PC-9 (cell line): ENCODE data around the gene CAB39L.

Source experiments
- CTCF ChIP-seq: fragments of 200-600 bp; sonication (generic); conservative IDR thresholded peaks from 2 replicates; pipeline ENCODE4 v1.6.1; 2017; ENCODE audit warnings: mixed run types, antibody characterized with exemption, mild to moderate bottlenecking, moderate library complexity
- EZH2 ChIP-seq: fragments of 200-600 bp; sonication (generic); IDR thresholded peaks from 2 replicates; pipeline ENCODE4 v1.8.0; 2017; ENCODE audit warnings: antibody characterized with exemption, low read depth

- TF ChIP-seq CTCF: no peak
- no peak for TF ChIP-seq EZH2
Measured at GRCh38 chr13:49308097-49308875, 135.6 kb downstream of the CAB39L start.
